Mammary epithelial cell (primary cell): ENCODE results near the gene OR6B1.

Experiments
- EZH2 ChIP-seq: IDR thresholded peaks from 2 replicates; pipeline ENCODE4 v1.6.1; 2012; ENCODE audit warnings: low read length, inconsistent platforms, borderline replicate concordance
- TF ChIP-seq, protein P1 (sequence below), 2 donors: IDR thresholded peaks in 1 of 2; conservative IDR thresholded peaks in 1 of 2; 2 replicates each; pipeline ENCODE4 v1.5.1; 2011 to 2012; ENCODE audit warnings: inconsistent platforms in 2 of 2, low read length in 2 of 2, mild to moderate bottlenecking in 2 of 2, control low read depth in 1 of 2, low read depth in 1 of 2; ENCODE audit not compliant: insufficient read depth in 1 of 2; ENCODE audit errors: extremely low read depth in 1 of 2

DNA sequence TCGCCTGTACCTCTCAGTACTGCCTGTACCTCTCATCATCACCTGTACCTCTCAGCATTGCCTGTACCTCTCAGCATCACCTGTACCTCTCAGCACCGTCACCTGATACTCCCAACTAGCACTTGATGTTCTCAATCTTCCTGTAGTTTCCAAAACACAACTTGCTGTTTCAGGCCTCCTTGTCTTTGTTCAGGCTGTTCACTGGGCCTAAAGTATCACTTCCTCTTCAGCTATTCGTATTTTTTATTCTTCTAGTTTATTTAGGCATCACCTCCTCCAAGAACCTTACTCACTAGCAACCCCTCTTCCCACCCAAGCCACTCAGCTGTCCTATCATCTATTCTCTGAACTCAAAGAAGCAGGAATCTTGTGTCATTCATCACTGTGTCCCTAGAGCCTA is 24.1 kb downstream of the OR6B1 start:
- TF ChIP-seq, protein P1, sequence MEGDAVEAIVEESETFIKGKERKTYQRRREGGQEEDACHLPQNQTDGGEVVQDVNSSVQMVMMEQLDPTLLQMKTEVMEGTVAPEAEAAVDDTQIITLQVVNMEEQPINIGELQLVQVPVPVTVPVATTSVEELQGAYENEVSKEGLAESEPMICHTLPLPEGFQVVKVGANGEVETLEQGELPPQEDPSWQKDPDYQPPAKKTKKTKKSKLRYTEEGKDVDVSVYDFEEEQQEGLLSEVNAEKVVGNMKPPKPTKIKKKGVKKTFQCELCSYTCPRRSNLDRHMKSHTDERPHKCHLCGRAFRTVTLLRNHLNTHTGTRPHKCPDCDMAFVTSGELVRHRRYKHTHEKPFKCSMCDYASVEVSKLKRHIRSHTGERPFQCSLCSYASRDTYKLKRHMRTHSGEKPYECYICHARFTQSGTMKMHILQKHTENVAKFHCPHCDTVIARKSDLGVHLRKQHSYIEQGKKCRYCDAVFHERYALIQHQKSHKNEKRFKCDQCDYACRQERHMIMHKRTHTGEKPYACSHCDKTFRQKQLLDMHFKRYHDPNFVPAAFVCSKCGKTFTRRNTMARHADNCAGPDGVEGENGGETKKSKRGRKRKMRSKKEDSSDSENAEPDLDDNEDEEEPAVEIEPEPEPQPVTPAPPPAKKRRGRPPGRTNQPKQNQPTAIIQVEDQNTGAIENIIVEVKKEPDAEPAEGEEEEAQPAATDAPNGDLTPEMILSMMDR (conservative IDR thresholded peaks at IDR 0.05 in 1 of 2, IDR thresholded peaks at IDR 0.05 in 1 of 2; ENCODE audit: extremely low read depth in 1 of 2, insufficient read depth in 1 of 2, low read depth in 1 of 2, low read length in 2 of 2), result no peak
- TF ChIP-seq EZH2, result no peak
